Keratinocyte (primary cell): ENCODE data around the gene SYNE1. TPM values are rescaled to one million over a fixed set of nuclear protein-coding genes. Genes with fewer than 3 reads are reported as not detected.

Source experiments
- DNase-seq: peaks from one replicate; pipeline ENCODE4 v3.0.0-alpha.2; 2011; ENCODE audit warnings: low read depth, missing footprints, low spot score
- FAIRE-seq: peaks from 2 replicates; lab custom pipeline; 2011; peaks lifted over from hg19 to GRCh38; lab: Jason Lieb, UNC
- H2AFZ ChIP-seq: 2 replicates; pipeline ENCODE4 v1.6.0; 2012; ENCODE audit warnings: low read length, control low read depth, inconsistent platforms; ENCODE audit not compliant: control insufficient read depth
- H3K27ac ChIP-seq: 2 replicates; pipeline ENCODE4 v1.5.1; 2011; ENCODE audit warnings: low read length; ENCODE audit not compliant: control insufficient read depth, insufficient read depth
- H3K27me3 ChIP-seq: 3 replicates; pipeline ENCODE4 v1.6.0; 2011; ENCODE audit warnings: low read length; ENCODE audit not compliant: control insufficient read depth, insufficient read depth; ENCODE audit errors: extremely low read depth
- H3K36me3 ChIP-seq, 2 experiments: 2 replicates in 1 of 2; 3 replicates in 1 of 2; pipeline ENCODE4 v1.5.1; 2011; ENCODE audit warnings: low read length in 2 of 2, mild to moderate bottlenecking in 1 of 2; ENCODE audit not compliant: control insufficient read depth in 2 of 2, insufficient read depth in 2 of 2; ENCODE audit errors: extremely low read depth in 1 of 2
- H3K4me1 ChIP-seq: 3 replicates; pipeline ENCODE4 v1.5.1; 2011; ENCODE audit warnings: low read length; ENCODE audit not compliant: control insufficient read depth, insufficient read depth; ENCODE audit errors: extremely low read depth
- H3K4me2 ChIP-seq: 3 replicates; pipeline ENCODE4 v1.6.0; 2011; ENCODE audit warnings: low read depth, low read length; ENCODE audit not compliant: control insufficient read depth, insufficient read depth; ENCODE audit errors: extremely low read depth
- H3K4me3 ChIP-seq, 3 experiments: fragments of 200-600 bp in 1 of 3; sonication (generic) in 1 of 3; 2 replicates in 2 of 3; 3 replicates in 1 of 3; pipeline ENCODE4 v1.5.1; 2011 to 2016; ENCODE audit warnings: low read length in 3 of 3, mild to moderate bottlenecking in 3 of 3, control low read depth in 2 of 3, inconsistent platforms in 1 of 3, low read depth in 1 of 3, mixed read lengths in 1 of 3, mixed run types in 1 of 3, moderate library complexity in 1 of 3; ENCODE audit not compliant: control insufficient read depth in 2 of 3, insufficient read depth in 2 of 3; ENCODE audit errors: extremely low read depth in 1 of 3
- H3K79me2 ChIP-seq: 2 replicates; pipeline ENCODE4 v1.6.0; 2012; ENCODE audit warnings: low read length; ENCODE audit not compliant: control insufficient read depth, insufficient read depth
- H3K9ac ChIP-seq: 3 replicates; pipeline ENCODE4 v1.6.0; 2011; ENCODE audit warnings: low read length; ENCODE audit not compliant: control insufficient read depth, insufficient read depth; ENCODE audit errors: extremely low read depth
- H3K9me1 ChIP-seq: 3 replicates; pipeline ENCODE4 v1.6.0; 2011; ENCODE audit warnings: low read length; ENCODE audit not compliant: control insufficient read depth, insufficient read depth; ENCODE audit errors: extremely low read depth
- H3K9me3 ChIP-seq: 2 replicates; pipeline ENCODE4 v1.5.1; 2012; ENCODE audit warnings: low read depth, low read length; ENCODE audit not compliant: control insufficient read depth
- H4K20me1 ChIP-seq: 3 replicates; pipeline ENCODE4 v1.6.0; 2011; ENCODE audit warnings: low read length; ENCODE audit not compliant: control insufficient read depth, insufficient read depth; ENCODE audit errors: extremely low read depth
- EZH2 ChIP-seq: IDR thresholded peaks from one replicate; pipeline ENCODE4 v1.6.1; 2012; ENCODE audit warnings: inconsistent platforms, mild to moderate bottlenecking, low read length, moderate library complexity
- dilution Hi-C: fragments of 300-500 bp; cut with MboI; formaldehyde crosslinking; loops from one replicate; pipeline ENCODE4 v1.7.0; 2020; ENCODE audit warnings: low sequenced_read_pairs; ENCODE audit not compliant: extremely low pct_ligation_motif_present
- polyA plus RNA-seq, 5 experiments: library from polyadenylated mRNA; depleted of rRNA in 3 of 5; stranded (reverse) in 3 of 5; stranded (forward) in 1 of 5; unstranded in 1 of 5; fragments of >200 nt; gene quantifications; 1 replicate in 1 of 5; 2 replicates in 3 of 5; 3 replicates in 1 of 5; pipeline versions ENCODE4 v1.2.1 to v1.2.3, GENCODE V29; 2011 to 2012; ENCODE audit warnings: missing spikeins in 2 of 5, low read depth in 1 of 5, low replicate concordance in 1 of 5
- TF ChIP-seq, protein P1 (sequence below), 3 experiments: IDR thresholded peaks in 1 of 3; conservative IDR thresholded peaks in 1 of 3; optimal IDR thresholded peaks in 1 of 3; 2 replicates in 2 of 3; 3 replicates in 1 of 3; pipeline versions ENCODE3 to v1.5.1; 2011; ENCODE audit warnings: low read length in 3 of 3, mild to moderate bottlenecking in 3 of 3, moderate library complexity in 2 of 3, control low read depth in 1 of 3, inconsistent platforms in 1 of 3; ENCODE audit not compliant: insufficient read depth in 2 of 3; ENCODE audit errors: extremely low read depth in 1 of 3

SYNE1 gene
- polyA plus RNA-seq, 1 donor (not counting 4 experiments of a cell fraction or from before 2014, with no cell fraction given): 4.0 TPM

- Histone ChIP-seq H3K36me3 (no peaks in the 10 kb centered on the region), H3K79me2 (no peaks in the 10 kb centered on the region), H3K27ac (no peak overlapping the region), H4K20me1 (no peaks in the 10 kb centered on the region), H3K9me1 (no peaks in the 10 kb centered on the region), H3K4me1 (peaks cover 5% of the 10 kb centered on the region), H3K9ac (no peak overlapping the region), H2AFZ (no peak overlapping the region), H3K9me3 (no peaks in the 10 kb centered on the region), H3K4me2 (no peak overlapping the region), H3K4me3 (no peak overlapping the region), H3K27me3 (no peaks in the 10 kb centered on the region)
- DNase-seq: no peak
- TF ChIP-seq EZH2: no peak
- TF ChIP-seq, protein P1, sequence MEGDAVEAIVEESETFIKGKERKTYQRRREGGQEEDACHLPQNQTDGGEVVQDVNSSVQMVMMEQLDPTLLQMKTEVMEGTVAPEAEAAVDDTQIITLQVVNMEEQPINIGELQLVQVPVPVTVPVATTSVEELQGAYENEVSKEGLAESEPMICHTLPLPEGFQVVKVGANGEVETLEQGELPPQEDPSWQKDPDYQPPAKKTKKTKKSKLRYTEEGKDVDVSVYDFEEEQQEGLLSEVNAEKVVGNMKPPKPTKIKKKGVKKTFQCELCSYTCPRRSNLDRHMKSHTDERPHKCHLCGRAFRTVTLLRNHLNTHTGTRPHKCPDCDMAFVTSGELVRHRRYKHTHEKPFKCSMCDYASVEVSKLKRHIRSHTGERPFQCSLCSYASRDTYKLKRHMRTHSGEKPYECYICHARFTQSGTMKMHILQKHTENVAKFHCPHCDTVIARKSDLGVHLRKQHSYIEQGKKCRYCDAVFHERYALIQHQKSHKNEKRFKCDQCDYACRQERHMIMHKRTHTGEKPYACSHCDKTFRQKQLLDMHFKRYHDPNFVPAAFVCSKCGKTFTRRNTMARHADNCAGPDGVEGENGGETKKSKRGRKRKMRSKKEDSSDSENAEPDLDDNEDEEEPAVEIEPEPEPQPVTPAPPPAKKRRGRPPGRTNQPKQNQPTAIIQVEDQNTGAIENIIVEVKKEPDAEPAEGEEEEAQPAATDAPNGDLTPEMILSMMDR (optimal IDR thresholded peaks at IDR 0.05 in 1 of 3, IDR thresholded peaks at IDR 0.05 in 1 of 3, conservative IDR thresholded peaks at IDR 0.05 in 1 of 3; ENCODE audit: extremely low read depth in 1 of 3, insufficient read depth in 2 of 3, low read length in 3 of 3): no peak
- dilution Hi-C loops: no loop called here
- no peak for FAIRE-seq
These were observed 476.8 kb downstream of the SYNE1 start for GRCh38 chr6:152160346-152160745.

- no peaks in the 10 kb centered on the region for H3K9me1 ChIP-seq
- no peak overlapping the region for H3K4me3 ChIP-seq
- H3K4me2 ChIP-seq: no peak overlapping the region
- FAIRE-seq (no peak), DNase-seq (no peak)
- H4K20me1 ChIP-seq: no peaks in the 10 kb centered on the region
- dilution Hi-C loops: no loop called here
- H3K79me2 ChIP-seq: no peaks in the 10 kb centered on the region
- no peak overlapping the region for H2AFZ ChIP-seq
- no peak overlapping the region for H3K9ac ChIP-seq
- no peaks in the 10 kb centered on the region for H3K27me3 ChIP-seq
- H3K36me3 ChIP-seq: no peaks in the 10 kb centered on the region
- H3K27ac ChIP-seq: no peak overlapping the region
- no peaks in the 10 kb centered on the region for H3K4me1 ChIP-seq
- TF ChIP-seq, protein P1 (optimal IDR thresholded peaks at IDR 0.05 in 1 of 3, IDR thresholded peaks at IDR 0.05 in 1 of 3, conservative IDR thresholded peaks at IDR 0.05 in 1 of 3; ENCODE audit: extremely low read depth in 1 of 3, insufficient read depth in 2 of 3, low read length in 3 of 3): no peak
- TF ChIP-seq EZH2: no peak
- H3K9me3 ChIP-seq: no peaks in the 10 kb centered on the region
These were observed 481.4 kb downstream of the SYNE1 start for GRCh38 chr6:152155792-152156191.
